Mesenteric fat pad (tissue), 1 donor: ENCODE measurements around the gene ERAL1. TPM values are rescaled to one million over a fixed set of nuclear protein-coding genes. Genes with fewer than 3 reads are reported as not detected.
"Not testable (repeated sequence)": the region's sequence is repeated elsewhere in the genome, so short reads cannot be mapped to it uniquely, and the experiment has no call there.

Experiments used
- DNase-seq: peaks from one replicate; pipeline ENCODE4 v3.0.0-alpha.2; 2020; ENCODE audit warnings: low spot score
- total RNA-seq: library from RNA; stranded (reverse); fragmentation: NEBNext Ultra II Directional; extraction: Animal tissue kit (Norgen Biotek cat#: 25700); gene quantifications from one replicate; pipeline ENCODE4 v1.2.1, GENCODE V29; 2021
- donor health status: DM: yes; HTN: yes; CAD: no.

The ERAL1 gene
- total RNA-seq, 1 donor from 2014 or later = 26.3 TPM

DNA sequence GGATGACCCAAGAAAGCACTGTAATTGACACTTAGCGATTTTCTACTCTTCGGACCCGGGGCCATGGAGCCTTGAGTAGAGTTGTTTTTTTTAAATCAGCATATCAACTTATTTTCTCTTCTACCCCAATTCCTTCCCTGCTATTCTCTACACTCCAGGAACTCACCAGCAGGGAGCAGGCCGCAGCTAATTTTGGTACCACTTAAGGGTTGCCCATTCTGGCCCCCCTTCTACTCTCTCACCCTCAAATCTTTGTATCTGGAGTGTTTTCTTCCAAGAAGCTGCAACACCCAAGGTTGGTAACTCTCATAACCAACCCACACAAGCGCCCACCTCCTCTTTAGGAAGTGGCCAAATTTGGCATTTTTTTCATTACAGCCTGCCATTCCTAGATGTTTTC is 5.5 kb upstream of the ERAL1 start:
- DNase-seq = no peak

- no peak for DNase-seq
Measured at GRCh38 chr17:28853295-28853694, 1.5 kb upstream of the ERAL1 start.

DNA sequence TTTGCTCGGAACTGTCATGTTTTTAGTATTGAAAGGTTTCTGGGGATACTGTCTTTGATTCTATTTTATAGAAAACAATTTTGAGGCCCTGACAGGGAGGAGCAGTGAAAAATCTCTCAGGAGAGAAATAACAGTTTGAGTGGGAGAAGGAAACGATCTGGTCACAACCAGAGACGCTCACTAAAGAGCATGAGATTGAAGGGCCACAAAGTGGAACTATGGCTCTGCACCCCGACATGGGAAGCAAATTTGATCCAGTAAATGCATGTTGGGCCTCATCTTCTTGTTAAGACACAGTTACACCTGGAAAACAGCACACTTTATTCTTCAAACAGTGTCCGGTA is 492 bp downstream of the ERAL1 start:
- DNase-seq = no peak

GRCh38 chr17:28856028-28856574 is 1.3 kb downstream of the ERAL1 start:
- DNase-seq = no peak

GRCh38 chr17:28857905-28858800 is 3.3 kb downstream of the ERAL1 start:
- no peak for DNase-seq

DNA sequence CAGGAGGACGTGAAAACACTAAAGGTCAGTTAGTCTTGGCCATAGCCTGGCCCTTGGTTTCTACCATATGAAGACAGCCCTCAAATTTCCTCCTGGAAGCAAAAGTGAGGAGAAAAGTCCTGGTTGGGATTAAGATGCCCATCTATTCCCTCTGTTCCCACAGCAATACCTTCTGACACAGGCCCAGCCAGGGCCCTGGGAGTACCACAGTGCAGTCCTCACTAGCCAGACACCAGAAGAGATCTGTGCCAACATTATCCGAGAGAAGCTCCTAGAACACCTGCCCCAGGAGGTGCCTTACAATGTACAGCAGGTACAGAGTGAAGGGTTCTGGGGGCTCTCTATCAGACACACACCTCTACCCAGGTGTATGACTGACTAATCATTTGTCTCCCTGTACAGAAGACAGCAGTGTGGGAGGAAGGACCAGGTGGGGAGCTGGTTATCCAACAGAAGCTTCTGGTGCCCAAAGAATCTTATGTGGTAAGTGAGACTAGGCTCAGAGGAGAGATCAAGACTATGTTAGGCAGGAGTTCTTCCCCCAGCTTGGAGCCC is 4.1 kb downstream of the ERAL1 start:
- no peak for DNase-seq

GRCh38 chr17:28860363-28860808 is 5.6 kb downstream of the ERAL1 start:
- no peak for DNase-seq

- no peak for DNase-seq
Measured at GRCh38 chr17:28861393-28862203, 6.8 kb downstream of the ERAL1 start.

DNA sequence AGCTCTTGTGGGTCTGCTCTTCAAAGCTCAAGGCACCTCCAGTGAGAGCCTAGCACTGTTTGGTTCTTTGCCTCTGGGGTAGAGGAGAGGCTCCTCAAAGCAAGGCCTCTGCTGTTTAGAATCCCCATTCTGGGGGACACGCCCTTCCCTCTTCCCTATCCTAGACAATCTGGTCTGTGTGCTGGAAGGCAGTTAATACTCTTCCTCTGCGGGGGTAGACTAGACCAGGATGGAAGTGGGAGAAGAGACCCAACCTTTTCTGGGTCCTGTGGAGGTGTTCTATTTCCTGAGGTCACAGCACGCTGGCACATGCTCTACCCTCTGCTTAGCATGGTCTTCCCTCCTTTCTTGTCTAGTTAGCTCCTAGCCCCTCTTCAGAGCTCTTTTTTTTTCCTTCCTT is 7.7 kb downstream of the ERAL1 start:
- DNase-seq = no peak

DNA sequence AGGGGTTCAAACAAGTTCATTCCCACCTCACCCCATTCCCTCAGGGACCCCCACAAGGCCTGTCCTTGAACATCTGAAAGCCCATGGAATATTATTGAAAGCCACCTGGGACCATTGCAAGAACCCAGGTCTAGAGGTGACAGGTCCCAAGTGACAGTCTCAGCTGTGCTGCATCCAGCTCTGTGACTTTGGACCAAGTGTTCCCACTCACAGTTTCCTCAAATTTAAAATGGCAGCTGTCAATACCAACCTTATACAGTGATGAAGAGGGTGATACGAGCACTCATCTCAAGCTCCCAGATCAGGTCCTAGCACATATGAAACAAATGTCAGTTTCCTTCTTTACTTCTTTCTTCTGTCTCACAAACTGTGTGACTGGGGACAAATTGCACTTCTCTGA is 9.1 kb downstream of the ERAL1 start:
- no peak for DNase-seq

GRCh38 chr17:28864991-28865849 is 10.4 kb downstream of the ERAL1 start:
- DNase-seq = no peak

GRCh38 chr17:28865946-28866752 is 11.3 kb downstream of the ERAL1 start:
- DNase-seq = no peak

- DNase-seq = no peak
Measured at GRCh38 chr17:28867276-28867675, 12.5 kb downstream of the ERAL1 start.

- no peak for DNase-seq
Measured at GRCh38 chr17:28871056-28871579, 16.3 kb downstream of the ERAL1 start.

DNA sequence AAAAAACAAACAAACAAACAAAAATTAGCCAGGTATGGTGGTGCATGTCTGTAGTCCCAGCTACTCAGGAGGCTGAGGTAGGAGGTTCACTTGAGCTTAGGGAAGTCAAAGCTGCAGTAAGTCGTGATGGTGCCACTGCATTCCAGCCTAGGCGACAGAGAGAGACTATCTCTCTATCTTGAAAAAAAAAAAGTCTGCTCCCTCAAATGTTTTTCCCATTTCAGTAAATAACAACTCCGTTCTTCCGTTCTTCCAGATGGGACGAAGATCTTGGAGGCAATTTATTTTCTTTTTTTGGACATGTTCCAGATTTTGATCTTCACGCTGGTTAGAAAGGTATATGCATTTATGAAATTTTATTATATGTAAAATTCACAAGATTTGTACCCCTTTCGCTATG is 19.0 kb downstream of the ERAL1 start:
- DNase-seq = no peak

- DNase-seq = no peak
Measured at GRCh38 chr17:28874750-28875149, 19.9 kb downstream of the ERAL1 start.

- no peak for DNase-seq
Measured at GRCh38 chr17:28875848-28876550, 21.2 kb downstream of the ERAL1 start.

GRCh38 chr17:28877150-28877711 is 22.4 kb downstream of the ERAL1 start:
- DNase-seq = not testable (repeated sequence)
